PFSK-1 (cell line): ENCODE data around the gene EFNA2.

Source experiments
- FOXP2 ChIP-seq: optimal IDR thresholded peaks from 2 replicates; pipeline ENCODE3; 2011; ENCODE audit warnings: borderline replicate concordance, control low read depth, inconsistent platforms; ENCODE audit not compliant: insufficient read depth; ENCODE audit errors: extremely low read length, extremely low read depth
- POLR2AphosphoS5 ChIP-seq: IDR thresholded peaks from 2 replicates; pipeline ENCODE4 v1.6.1; 2012; ENCODE audit warnings: low read depth, mild to moderate bottlenecking, control low read depth, low read length, moderate library complexity
- SIN3A ChIP-seq: IDR thresholded peaks from 2 replicates; pipeline ENCODE4 v1.6.1; 2012; ENCODE audit warnings: mild to moderate bottlenecking, low read length, moderate library complexity, borderline replicate concordance; ENCODE audit not compliant: insufficient read depth
- TAF1 ChIP-seq: IDR thresholded peaks from 2 replicates; pipeline ENCODE4 v1.6.1; 2012; ENCODE audit warnings: low read length, control low read depth, borderline replicate concordance; ENCODE audit not compliant: insufficient read depth
- TF ChIP-seq, protein P1 (sequence below), 2 experiments: IDR thresholded peaks; 2 replicates each; pipeline versions ENCODE4 v1.6.1 to v1.8.0; 2011 to 2012; ENCODE audit warnings: low read depth in 2 of 2, low read length in 2 of 2, control low read depth in 1 of 2, inconsistent platforms in 1 of 2, mild to moderate bottlenecking in 1 of 2, moderate library complexity in 1 of 2; ENCODE audit not compliant: insufficient read depth in 1 of 2

EFNA2 gene

DNA sequence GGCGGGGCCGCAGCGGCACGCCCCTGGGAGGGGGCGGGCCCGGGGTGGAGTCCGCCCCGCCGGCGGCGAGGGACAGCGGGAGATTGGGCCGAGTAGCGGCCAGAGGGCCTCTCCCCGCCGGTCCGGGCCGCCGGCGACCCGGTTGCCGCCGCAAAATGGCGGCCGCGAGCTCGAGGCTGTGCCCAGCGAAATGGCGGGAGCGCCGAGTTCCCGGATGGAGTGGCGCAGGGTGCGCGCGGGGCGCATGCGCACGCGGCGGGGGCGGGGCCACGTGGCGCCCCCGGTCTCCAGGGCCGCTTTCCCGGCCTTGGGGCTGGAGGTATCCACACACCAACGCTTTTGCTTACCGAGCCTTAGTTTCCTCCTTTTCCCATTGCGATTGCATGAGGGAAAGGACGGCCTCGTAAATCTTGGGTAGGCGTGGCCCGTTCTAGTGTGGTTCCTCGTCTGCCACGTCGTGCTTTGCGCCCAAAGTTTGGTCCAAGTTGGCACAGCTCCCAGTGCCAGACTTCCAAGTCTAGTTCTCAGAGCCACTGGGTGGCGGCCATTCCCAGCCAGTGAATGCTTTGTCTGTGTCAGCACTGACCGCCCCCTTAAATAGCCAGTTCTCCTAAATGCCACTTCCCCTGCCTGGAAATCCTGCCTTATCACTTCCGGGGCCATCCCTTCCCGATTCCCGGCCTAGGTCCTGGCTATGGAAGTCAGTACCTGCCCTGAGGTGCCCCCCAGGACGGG lies 16.0 kb upstream of the EFNA2 start:
- TF ChIP-seq POLR2AphosphoS5 (peak; percentile 90), TAF1 (peak; percentile 31; the same call in 1 of the 2 replicates), SIN3A (peak; percentile 34; the same call in 1 of the 2 replicates), FOXP2 (no peak)
- TF ChIP-seq, protein P1, sequence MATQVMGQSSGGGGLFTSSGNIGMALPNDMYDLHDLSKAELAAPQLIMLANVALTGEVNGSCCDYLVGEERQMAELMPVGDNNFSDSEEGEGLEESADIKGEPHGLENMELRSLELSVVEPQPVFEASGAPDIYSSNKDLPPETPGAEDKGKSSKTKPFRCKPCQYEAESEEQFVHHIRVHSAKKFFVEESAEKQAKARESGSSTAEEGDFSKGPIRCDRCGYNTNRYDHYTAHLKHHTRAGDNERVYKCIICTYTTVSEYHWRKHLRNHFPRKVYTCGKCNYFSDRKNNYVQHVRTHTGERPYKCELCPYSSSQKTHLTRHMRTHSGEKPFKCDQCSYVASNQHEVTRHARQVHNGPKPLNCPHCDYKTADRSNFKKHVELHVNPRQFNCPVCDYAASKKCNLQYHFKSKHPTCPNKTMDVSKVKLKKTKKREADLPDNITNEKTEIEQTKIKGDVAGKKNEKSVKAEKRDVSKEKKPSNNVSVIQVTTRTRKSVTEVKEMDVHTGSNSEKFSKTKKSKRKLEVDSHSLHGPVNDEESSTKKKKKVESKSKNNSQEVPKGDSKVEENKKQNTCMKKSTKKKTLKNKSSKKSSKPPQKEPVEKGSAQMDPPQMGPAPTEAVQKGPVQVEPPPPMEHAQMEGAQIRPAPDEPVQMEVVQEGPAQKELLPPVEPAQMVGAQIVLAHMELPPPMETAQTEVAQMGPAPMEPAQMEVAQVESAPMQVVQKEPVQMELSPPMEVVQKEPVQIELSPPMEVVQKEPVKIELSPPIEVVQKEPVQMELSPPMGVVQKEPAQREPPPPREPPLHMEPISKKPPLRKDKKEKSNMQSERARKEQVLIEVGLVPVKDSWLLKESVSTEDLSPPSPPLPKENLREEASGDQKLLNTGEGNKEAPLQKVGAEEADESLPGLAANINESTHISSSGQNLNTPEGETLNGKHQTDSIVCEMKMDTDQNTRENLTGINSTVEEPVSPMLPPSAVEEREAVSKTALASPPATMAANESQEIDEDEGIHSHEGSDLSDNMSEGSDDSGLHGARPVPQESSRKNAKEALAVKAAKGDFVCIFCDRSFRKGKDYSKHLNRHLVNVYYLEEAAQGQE (IDR thresholded peaks at IDR 0.05; ENCODE audit: insufficient read depth in 1 of 2, low read depth in 2 of 2, low read length in 2 of 2) = no peak; a peak in 1 of 4 replicates

DNA sequence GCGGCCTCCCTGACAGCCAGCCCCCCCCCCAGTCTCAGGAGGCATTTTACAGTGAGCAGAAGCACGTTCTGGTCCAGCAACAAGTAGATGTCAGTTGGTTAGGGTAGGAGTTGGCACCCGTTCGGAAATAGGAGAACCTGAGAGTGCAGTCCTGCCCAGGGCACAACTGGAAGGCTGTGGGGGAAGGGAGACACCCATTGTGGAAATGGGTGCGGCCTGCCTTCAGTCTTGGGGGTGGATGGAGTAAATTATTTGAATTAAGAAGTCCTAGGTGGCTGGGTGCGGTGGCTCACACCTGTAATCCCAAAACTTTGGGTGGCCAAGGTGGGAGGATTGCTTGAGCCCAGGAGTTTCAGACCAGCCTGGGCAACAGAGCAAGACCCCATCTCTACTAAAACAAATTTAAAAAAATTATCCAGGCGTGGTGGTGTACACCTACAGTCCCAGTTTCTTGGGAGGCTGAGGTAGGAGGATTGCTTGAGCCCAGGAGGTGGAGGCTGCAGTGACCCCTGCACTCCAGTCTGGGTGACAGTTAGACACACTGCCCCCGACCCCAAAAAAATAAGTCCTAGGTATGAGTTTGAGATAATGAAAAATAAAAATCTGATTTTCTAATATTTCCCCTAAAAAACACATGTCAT lies 15.3 kb upstream of the EFNA2 start:
- 0 out of 2 replicates have a peak, but pooled peaks have one; percentile 12 for TF ChIP-seq POLR2AphosphoS5
- TF ChIP-seq, protein P1 (IDR thresholded peaks at IDR 0.05; ENCODE audit: insufficient read depth in 1 of 2, low read depth in 2 of 2, low read length in 2 of 2) = no peak

DNA sequence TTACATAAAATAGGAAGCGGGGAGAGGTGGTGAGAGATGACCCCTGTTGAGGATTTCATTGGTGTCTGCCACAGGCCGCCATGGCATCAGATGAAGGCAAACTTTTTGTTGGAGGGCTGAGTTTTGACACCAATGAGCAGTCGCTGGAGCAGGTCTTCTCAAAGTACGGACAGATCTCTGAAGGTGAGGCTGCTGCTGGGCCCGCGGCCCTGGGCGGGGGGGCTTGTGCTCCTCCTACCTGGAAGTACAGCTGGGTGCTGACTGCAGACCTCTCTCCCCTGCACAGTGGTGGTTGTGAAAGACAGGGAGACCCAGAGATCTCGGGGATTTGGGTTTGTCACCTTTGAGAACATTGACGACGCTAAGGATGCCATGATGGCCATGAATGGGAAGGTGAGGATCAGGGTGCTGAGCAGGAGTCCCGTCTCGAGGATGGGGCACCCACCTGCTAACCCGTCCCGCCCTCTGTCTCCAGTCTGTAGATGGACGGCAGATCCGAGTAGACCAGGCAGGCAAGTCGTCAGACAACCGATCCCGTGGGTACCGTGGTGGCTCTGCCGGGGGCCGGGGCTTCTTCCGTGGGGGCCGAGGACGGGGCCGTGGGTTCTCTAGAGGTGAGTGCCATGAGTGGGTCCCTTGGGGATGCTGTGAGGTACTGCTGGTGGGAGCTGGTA lies 14.7 kb upstream of the EFNA2 start:
- peak; percentile 12; the same call in 1 of the 2 replicates for TF ChIP-seq POLR2AphosphoS5
- TF ChIP-seq, protein P1 (IDR thresholded peaks at IDR 0.05; ENCODE audit: insufficient read depth in 1 of 2, low read depth in 2 of 2, low read length in 2 of 2) = no peak

DNA sequence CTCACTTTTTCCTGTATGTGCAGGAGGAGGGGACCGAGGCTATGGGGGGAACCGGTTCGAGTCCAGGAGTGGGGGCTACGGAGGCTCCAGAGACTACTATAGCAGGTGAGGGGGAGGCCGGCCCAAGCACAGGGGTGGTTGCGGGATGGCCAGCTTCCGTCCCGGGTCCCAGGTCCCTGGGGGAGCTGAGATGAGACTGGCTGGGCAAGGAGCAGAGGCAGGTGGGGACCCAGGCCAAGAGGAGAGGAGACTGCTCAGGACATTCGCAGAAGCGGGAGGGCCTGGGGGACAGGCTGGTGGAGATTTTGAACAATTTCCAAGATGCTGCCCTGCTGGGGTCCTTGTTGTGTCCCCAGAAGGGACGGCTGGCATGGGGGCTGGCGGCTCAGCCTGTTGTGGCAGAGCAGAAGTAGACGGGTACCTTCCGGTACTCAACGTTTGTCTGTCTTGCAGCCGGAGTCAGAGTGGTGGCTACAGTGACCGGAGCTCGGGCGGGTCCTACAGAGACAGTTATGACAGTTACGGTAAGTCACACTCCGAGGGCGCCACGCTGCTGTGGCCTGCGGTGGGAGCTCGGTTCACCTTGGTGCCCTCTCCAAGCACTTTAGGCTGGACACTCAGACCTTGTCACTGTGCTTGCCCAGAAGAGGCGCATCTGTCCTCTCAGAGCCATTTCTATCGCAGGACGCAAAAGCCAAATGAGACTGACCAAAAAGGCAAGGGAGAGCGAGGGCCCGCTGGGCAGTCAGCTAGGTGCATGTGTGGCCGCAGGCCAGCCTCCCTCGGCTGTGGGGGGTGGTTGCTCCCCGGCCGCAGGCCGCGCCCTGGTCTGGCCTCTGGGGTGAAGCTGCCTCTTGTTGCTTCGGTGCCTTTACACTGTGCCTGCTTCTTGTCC lies 13.9 kb upstream of the EFNA2 start:
- no peak for TF ChIP-seq SIN3A
- TF ChIP-seq POLR2AphosphoS5 = no peak
- no peak for TF ChIP-seq FOXP2

DNA sequence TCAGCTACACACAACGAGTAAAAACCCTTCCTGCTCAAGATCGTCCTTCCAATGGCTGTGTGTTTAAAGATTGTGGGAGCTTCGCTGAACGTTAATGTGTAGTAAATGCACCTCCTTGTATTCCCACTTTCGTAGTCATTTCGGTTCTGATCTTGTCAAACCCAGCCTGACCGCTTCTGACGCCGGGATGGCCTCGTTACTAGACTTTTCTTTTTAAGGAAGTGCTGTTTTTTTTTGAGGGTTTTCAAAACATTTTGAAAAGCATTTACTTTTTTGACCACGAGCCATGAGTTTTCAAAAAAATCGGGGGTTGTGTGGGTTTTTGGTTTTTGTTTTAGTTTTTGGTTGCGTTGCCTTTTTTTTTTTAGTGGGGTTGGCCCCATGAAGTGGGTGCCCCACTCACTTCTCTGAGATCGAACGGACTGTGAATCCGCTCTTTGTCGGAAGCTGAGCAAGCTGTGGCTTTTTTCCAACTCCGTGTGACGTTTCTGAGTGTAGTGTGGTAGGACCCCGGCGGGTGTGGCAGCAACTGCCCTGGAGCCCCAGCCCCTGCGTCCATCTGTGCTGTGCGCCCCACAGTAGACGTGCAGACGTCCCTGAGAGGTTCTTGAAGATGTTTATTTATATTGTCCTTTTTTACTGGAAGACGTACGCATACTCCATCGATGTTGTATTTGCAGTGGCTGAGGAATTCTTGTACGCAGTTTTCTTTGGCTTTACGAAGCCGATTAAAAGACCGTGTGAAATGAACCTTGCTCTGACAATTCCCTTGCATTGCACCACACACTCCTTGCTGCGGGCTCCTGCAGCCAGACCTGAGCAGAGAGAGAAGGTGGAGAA lies 13.0 kb upstream of the EFNA2 start:
- TF ChIP-seq, protein P1 (IDR thresholded peaks at IDR 0.05; ENCODE audit: insufficient read depth in 1 of 2, low read depth in 2 of 2, low read length in 2 of 2) = no peak
- TF ChIP-seq POLR2AphosphoS5 (no peak), SIN3A (no peak), FOXP2 (no peak), TAF1 (no peak)
